NCI-H2029 (cell line): Measurements from ENCODE around the gene AHCYL1.

Experiments used
- DNase-seq: peaks from one replicate; lab custom pipeline; 2025; lab: John Stamatoyannopoulos, UW

Gene AHCYL1

DNA sequence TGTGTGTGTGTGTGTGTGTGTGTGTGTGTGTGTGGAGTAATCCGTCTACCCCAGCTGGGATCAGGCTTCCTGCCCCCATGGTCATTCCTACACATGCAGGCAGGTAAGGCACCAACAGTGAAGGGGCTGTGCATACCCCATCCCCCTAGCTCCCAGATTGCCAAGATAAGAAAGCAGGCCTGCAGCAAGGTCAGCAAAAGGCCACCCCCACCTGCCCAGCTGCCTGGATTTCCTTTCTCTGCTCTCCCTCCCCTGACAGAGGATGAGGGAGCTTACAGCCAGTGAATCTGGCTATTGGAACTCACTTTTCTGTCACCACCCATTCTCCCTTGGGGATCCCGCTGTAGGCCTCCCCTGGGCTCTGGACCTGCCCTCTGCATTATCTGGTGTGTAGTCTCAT, 78.0 kb downstream of the AHCYL1 start:
- DNase-seq: no peak

DNA sequence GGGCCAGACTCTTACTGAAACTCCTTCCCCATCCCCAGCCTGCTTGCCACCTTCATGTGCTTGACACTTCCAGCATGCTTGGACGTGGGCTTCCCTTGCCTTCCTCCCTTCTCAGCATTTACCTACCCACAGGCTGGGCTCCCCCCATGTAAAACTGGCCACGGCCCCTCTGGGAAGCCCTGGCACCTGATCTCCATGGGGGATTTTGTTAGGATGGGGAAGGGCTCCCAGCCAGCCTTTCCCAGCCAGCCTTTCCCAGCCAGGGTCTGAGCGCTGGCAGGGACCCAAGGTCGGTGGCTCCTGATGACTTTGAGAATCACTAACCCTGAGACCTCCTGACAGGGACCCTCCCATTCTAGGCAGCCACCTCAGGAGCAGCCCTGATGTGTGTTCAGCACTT, 79.2 kb downstream of the AHCYL1 start:
- DNase-seq: no peak

DNA sequence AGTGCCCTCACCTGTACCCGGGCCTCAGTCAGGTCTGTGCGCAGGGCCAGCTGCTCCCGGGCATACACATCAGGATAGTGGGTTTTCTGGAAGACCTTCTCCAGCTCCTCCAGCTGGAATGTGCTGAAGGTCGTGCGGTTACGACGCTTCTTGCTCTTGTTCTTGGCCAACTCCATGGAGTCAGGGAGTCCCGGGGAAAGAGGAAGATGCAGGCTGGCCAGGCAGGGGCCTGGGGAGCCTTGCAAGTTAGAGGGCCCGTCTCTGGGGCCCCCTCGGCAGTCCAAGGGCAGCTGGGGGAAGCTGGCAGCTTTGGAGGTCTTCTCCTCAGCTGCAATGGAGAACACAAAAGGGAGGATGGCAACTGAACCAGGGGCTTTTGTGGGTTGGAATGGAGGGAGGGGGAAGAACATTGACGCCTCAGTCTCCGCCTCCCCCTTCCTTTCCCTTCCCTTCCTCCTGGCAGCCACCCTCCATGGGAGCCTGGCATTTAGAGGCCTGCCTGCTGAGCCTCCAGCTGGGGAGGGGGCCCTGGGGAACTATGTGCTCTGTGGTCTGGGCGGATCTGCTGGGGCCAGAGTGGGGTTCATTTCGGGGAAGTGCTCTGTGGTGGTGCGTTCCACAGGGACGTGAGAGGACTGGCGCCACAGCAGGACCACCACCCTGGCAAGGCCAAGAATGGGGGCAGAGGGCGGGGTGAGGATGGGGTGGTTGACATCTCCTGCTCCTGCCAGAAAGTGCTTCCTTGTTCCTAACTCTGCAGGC, 80.2 kb downstream of the AHCYL1 start:
- no peak for DNase-seq

- DNase-seq: no peak
These were observed 81.3 kb downstream of the AHCYL1 start for GRCh38 chr1:110065841-110066240.

DNA sequence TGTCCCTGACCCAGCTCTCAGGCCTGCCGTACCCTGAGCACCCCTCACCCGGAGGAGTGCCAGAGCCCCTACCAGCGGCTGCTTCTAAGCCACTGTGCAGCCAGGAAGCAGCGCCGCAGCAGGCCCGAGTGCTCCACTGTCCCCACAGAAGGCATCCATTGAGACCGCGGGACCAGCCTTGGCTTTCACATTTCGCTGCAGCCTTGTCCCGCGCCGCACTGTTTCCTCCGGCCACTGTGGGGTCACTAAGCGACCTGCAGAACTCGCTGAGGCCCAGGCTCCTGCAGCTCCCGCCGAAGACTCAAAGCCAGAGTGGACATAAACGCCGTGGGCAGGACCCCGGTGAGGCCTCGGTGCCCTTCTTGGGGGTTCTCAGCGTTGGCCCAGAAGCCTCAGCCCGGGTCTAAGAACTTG, 82.9 kb downstream of the AHCYL1 start:
- DNase-seq: no peak

- DNase-seq: no peak
These were observed 83.5 kb downstream of the AHCYL1 start for GRCh38 chr1:110067893-110068645.

DNA sequence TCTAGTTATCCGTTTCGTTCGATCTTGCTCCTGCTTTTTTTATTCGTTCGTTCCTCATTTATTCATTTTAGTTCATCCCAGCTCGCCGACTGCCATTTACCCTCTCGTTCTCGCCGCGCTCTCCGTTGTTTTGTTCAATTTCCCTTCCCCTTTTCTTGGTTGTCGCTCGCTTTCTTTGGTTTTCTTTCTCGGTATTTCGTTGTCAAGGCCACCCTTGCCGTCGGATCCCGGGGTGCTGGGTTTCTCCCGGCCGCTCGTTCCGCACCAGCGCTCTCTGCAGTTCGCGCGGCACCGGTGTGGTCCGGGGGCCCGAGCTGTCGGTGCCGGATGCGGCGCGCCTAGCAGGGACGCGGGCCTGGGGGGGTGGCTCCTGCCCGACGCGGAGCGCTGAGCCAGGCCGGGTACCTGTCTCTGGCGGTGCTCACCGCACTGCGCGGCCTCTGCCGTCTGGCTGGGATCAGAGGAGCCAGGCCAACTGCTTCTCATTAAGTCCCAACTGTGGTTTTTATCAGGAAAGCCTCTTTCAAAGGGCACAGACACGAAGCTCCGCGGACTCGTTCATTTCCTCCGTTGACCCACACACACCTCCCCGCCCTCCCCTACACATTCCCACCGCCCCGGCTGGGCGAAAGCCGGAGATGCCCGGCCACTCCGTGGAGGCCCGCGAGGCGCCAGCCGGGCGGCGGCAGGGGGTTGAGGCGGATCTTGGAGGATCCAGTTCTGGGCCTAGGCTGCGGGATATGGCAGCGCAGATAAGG, 84.3 kb downstream of the AHCYL1 start:
- DNase-seq: no peak

DNA sequence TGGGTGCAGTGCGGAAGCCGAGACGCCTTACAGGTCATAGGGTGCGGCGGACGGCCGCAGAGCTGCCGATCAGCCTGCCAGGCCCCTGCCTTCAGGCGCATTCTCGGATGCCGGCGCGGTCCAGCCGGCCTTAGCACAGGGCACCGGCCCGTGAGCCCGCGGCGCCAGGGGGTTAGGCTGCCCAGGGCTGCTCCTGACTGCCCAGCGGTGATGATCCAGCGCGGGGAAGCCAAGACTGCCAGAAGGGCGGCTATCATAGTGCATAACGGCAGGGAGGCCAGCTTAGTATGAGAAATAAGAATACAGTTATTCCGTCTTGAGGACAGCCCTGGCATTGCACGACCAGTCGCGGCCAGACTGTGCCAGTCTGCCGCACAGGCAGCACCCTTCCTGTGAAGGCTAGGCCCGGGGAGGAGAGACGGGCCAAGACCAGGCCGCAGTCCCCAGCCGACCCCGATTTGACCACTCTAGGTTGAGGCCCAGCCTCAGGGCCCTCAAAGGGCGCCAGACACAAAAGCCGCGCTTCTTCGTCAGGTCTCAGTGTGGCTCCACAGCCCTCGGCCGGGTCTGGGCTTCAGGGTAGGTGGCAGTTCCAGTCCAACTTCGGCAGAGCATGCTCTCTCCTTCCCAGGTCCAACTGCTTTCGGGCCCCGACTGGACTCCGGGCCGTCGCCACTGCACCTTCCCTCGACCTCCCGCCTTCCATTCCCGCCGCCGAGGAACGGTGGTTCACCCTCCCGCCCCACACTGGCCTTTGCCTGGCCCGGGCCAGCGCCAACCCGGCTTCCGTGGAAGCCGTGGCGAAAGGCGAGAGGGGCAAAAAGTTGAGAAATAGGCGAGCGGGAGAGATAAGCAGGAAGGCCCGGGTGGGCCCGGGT, 85.1 kb downstream of the AHCYL1 start:
- DNase-seq: no peak

DNA sequence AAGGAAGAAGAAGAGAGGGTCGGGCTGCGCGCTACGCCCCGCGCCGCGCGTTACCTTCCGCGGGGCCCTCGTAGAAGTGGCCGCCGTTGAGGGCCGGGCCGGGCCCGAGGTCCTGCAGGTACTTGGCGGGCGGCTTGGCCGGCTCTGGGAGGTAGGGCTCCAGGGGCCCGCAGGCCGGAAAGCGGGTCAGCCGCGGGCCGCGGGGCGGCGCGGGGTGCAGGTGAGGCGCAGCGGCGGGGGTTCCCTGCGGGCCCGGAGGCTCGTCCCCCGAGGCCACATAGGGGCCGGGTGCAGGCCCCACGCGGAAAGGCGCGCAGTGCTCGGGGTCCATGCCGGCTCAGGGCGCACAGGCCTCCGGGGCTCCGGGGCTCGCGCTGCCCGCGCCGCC, 85.7 kb downstream of the AHCYL1 start:
- DNase-seq: no peak

DNA sequence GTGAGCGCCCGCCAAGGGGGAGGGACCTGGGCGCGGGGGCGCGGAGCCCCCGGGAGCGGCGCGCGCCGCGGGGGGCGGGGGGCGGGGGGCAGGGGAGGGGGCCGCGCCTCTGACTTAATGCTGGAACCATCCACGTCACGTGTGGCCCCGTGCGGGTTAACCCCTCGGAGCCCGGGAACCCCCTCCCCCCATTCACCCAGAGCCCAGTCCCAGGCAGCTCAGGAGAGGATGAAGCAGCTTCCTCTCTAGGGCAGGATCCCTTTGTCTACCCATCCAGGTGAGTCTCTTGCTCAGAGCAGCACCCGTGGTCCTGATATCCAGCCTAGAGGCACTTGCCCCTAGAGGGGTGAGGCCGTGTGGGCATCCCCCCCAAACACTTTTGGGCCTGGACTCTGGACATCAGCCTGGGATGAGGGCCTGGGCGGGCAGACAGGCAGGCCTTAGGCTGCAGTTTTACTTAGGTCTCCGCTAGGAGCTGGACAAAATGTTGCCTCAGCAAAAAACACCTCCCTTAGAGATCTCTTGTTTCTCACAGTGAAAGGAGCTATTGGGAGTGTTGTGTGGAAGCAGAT, 86.2 kb downstream of the AHCYL1 start, which contains the start of gene ALX3:
ALX3 (minus strand) TSS at position 2 of the 572 bp plus-strand sequence. CDS start 60 bp downstream, outside the sequence.
- DNase-seq: no peak
